ENCODE data around the gene SLC25A19. TPM values are rescaled to one million over a fixed set of nuclear protein-coding genes. Genes with fewer than 3 reads are reported as not detected.

The SLC25A19 gene
- total and polyA plus RNA-seq, 10 of the 15 experiments (the other 5 are each of a cell fraction or from before 2014, with no cell fraction given), result 32.9 to 91.6 (median 53.7) TPM

- TF ChIP-seq RCOR1 (conservative IDR thresholded peaks at IDR 0.05; ENCODE audit: low read depth, low read length) (no peak), NFXL1 (IDR thresholded peaks at IDR 0.05; ENCODE audit: borderline replicate concordance) (no peak), LARP7 (IDR thresholded peaks at IDR 0.05) (no peak), TBL1XR1 (IDR thresholded peaks at IDR 0.05; ENCODE audit: low read depth, low read length) (no peak), NR2C1 (IDR thresholded peaks at IDR 0.05) (no peak), SKIL (IDR thresholded peaks at IDR 0.05; ENCODE audit: low read depth, poor library complexity, severe bottlenecking) (no peak), PAX5 (IDR thresholded peaks at IDR 0.05; ENCODE audit: borderline replicate concordance, low read depth, low read length) (no peak), BACH1 (IDR thresholded peaks at IDR 0.05; ENCODE audit: borderline replicate concordance) (no peak), MTA3 (IDR thresholded peaks at IDR 0.05; ENCODE audit: borderline replicate concordance, low read length) (no peak), ZNF207 (IDR thresholded peaks at IDR 0.05; ENCODE audit: borderline replicate concordance) (no peak), ZNF217 (IDR thresholded peaks at IDR 0.05) (no peak), NBN (IDR thresholded peaks at IDR 0.05) (no peak), CHD4 (IDR thresholded peaks at IDR 0.05) (no peak), MYB (IDR thresholded peaks at IDR 0.05; ENCODE audit: borderline replicate concordance, low read depth, low read length) (no peak), PKNOX1 (IDR thresholded peaks at IDR 0.05) (no peak), TCF3 (IDR thresholded peaks at IDR 0.05; ENCODE audit: borderline replicate concordance, insufficient read depth, low read depth, low read length) (no peak), PAX8 (IDR thresholded peaks at IDR 0.05) (no peak), CBX3 (IDR thresholded peaks at IDR 0.05; ENCODE audit: borderline replicate concordance, low read depth) (no peak), ZNF274 (IDR thresholded peaks at IDR 0.05; ENCODE audit: insufficient read depth, insufficient read length) (no peak), ESRRA (IDR thresholded peaks at IDR 0.05; ENCODE audit: low read length) (no peak), KLF5 (IDR thresholded peaks at IDR 0.05; ENCODE audit: partially characterized antibody) (no peak), EED (IDR thresholded peaks at IDR 0.05; ENCODE audit: low read depth) (no peak), CBFB (IDR thresholded peaks at IDR 0.05; ENCODE audit: low read depth) (no peak), HDAC2 (IDR thresholded peaks at IDR 0.05) (no peak), SRF (IDR thresholded peaks at IDR 0.05; ENCODE audit: low read depth in 2 of 2, low read length in 2 of 2) (no peak), RBBP5 (conservative IDR thresholded peaks at IDR 0.05) (no peak), NRF1 (conservative IDR thresholded peaks at IDR 0.05; ENCODE audit: low read depth, low read length) (no peak), STAT1 (conservative IDR thresholded peaks at IDR 0.05) (no peak), BCL3 (IDR thresholded peaks at IDR 0.05; ENCODE audit: borderline replicate concordance, insufficient read depth, low read depth, low read length, poor library complexity, severe bottlenecking) (no peak), SMARCA5 (IDR thresholded peaks at IDR 0.05) (peak; percentile 39; the same call in 1 of the 2 replicates), BCL11A (IDR thresholded peaks at IDR 0.05; ENCODE audit: low read depth, low read length) (no peak), FOS (IDR thresholded peaks at IDR 0.05; ENCODE audit: borderline replicate concordance, extremely low read depth, insufficient read length) (no peak)
These were observed 50.5 kb downstream of the SLC25A19 start (continued) for GRCh38 chr17:75238684-75239191.

Measured in GM12878 (cell line).